Stimulated activated CD4-positive, alpha-beta T cell treated with anti-CD3 and anti-CD28 coated beads, TNF-alpha, amount 100 ng/mL, for 1 hour (primary cell): ENCODE results near the gene TAF1.
"Not testable (repeated sequence)": the region's sequence is repeated elsewhere in the genome, so short reads cannot be mapped to it uniquely, and the experiment has no call there.

Experiments
- DNase-seq, 3 donors: peaks; one replicate each; pipeline ENCODE4 v3.0.0-alpha.2; 2020; ENCODE audit warnings: low read depth in 3 of 3, low spot score in 1 of 3

Gene TAF1

GRCh38 chrX:71438750-71439149, 72.6 kb downstream of the TAF1 start:
- DNase-seq = no peak

- DNase-seq = no peak
Observed at GRCh38 chrX:71439420-71439819, 73.3 kb downstream of the TAF1 start.

- no peak for DNase-seq
Observed at GRCh38 chrX:71439896-71440295, 73.7 kb downstream of the TAF1 start.

- no peak for DNase-seq
Observed at GRCh38 chrX:71440401-71440800, 74.2 kb downstream of the TAF1 start.

- not testable (repeated sequence) for DNase-seq
Observed at GRCh38 chrX:71441809-71442208, 75.7 kb downstream of the TAF1 start.

- DNase-seq = no peak
Observed at GRCh38 chrX:71450433-71451106, 84.4 kb downstream of the TAF1 start.

- not testable (repeated sequence) for DNase-seq
Observed at GRCh38 chrX:71451518-71451917, 85.4 kb downstream of the TAF1 start.

- no peak for DNase-seq
Observed at GRCh38 chrX:71453056-71453455, 86.9 kb downstream of the TAF1 start.

- no peak for DNase-seq
Observed at GRCh38 chrX:71454222-71454621, 88.1 kb downstream of the TAF1 start.

GRCh38 chrX:71458866-71459265, 92.7 kb downstream of the TAF1 start:
- DNase-seq = no peak

GRCh38 chrX:71464968-71465367, 98.8 kb downstream of the TAF1 start:
- DNase-seq = no peak

- DNase-seq = no peak
Observed at GRCh38 chrX:71466979-71467523, 100.9 kb downstream of the TAF1 start.

- no peak for DNase-seq
Observed at GRCh38 chrX:71475785-71476540, 109.8 kb downstream of the TAF1 start.

- DNase-seq = no peak
Observed at GRCh38 chrX:71482228-71482958, 116.2 kb downstream of the TAF1 start.

- no peak for DNase-seq
Observed at GRCh38 chrX:71487814-71488213, 121.7 kb downstream of the TAF1 start.

- DNase-seq = no peak
Observed at GRCh38 chrX:71489540-71489939, 123.4 kb downstream of the TAF1 start.

GRCh38 chrX:71492231-71493065, 126.3 kb downstream of the TAF1 start:
- peak in 1 of 3 donors; percentile 15 for DNase-seq

- no peak for DNase-seq
Observed at GRCh38 chrX:71493111-71493613, 127.0 kb downstream of the TAF1 start.

- DNase-seq = not testable (repeated sequence)
Observed at GRCh38 chrX:71495979-71496378, 129.8 kb downstream of the TAF1 start.

- no peak for DNase-seq
Observed at GRCh38 chrX:71496476-71496875, 130.3 kb downstream of the TAF1 start.

- DNase-seq = not testable (repeated sequence)
Observed at GRCh38 chrX:71502080-71502479, 135.9 kb downstream of the TAF1 start.
